Upper lobe of left lung (tissue), 6 donors: ENCODE results near the gene ATP5PO. TPM values are rescaled to one million over a fixed set of nuclear protein-coding genes. Genes with fewer than 3 reads are reported as not detected.
A peak's percentile ranks its signal among the peaks of the same experiment; 100 is the strongest.

Source experiments
- ATAC-seq, 2 donors: fragments of 200-7000 bp; cut with Tn5 transposase; one replicate each; pipeline ENCODE4 v1.9.1; 2022; ENCODE audit warnings: mild to moderate bottlenecking in 2 of 2, moderate library complexity in 2 of 2; ENCODE audit not compliant: low FRiP score in 2 of 2
- DNase-seq, 2 donors: peaks; one replicate each; pipeline ENCODE4 v3.0.0-alpha.2; 2019 to 2020
- H3K27ac ChIP-seq, 4 donors: fragments of 200-600 bp; sonication (generic); one replicate each; pipeline ENCODE4 v1.5.1; 2016 to 2019
- H3K27me3 ChIP-seq, 4 donors: fragments of 200-600 bp; sonication (generic); one replicate each; pipeline ENCODE4 v1.5.1; 2017 to 2019
- H3K36me3 ChIP-seq, 4 donors: fragments of 200-600 bp; sonication (generic); one replicate each; pipeline ENCODE4 v1.5.1; 2016 to 2019
- H3K4me1 ChIP-seq, 4 donors: fragments of 200-600 bp; sonication (generic); one replicate each; pipeline ENCODE4 v1.5.1; 2018 to 2019
- H3K4me3 ChIP-seq, 4 donors: fragments of 200-600 bp; sonication (generic); one replicate each; pipeline ENCODE4 v1.5.1; 2017 to 2019; ENCODE audit warnings: mild to moderate bottlenecking in 2 of 4, moderate library complexity in 1 of 4
- H3K9me3 ChIP-seq, 4 donors: fragments of 200-600 bp; sonication (generic); one replicate each; pipeline ENCODE4 v1.5.1; 2018 to 2019
- CTCF ChIP-seq, 6 experiments: fragments of 450-650 bp in 4 of 6; fragments of 200-600 bp in 2 of 6; sonication (generic) in 2 of 6; IDR thresholded peaks; one replicate each; pipeline ENCODE4 v1.5.1; 2016 to 2019; ENCODE audit warnings: antibody characterized with exemption in 6 of 6
- EP300 ChIP-seq, 4 donors: sonication (generic); formaldehyde crosslinking; IDR thresholded peaks; one replicate each; pipeline ENCODE4 v1.5.1; 2017; ENCODE audit warnings: antibody characterized with exemption in 4 of 4, control low read depth in 2 of 4
- POLR2A ChIP-seq, 4 donors: fragments of 450-650 bp; IDR thresholded peaks; one replicate each; pipeline ENCODE4 v1.5.1; 2016 to 2017; ENCODE audit warnings: antibody characterized with exemption in 4 of 4, mild to moderate bottlenecking in 2 of 4
- POLR2AphosphoS5 ChIP-seq, 2 donors: sonication (generic); formaldehyde crosslinking; IDR thresholded peaks; one replicate each; pipeline ENCODE4 v1.5.1; 2017; ENCODE audit warnings: antibody characterized with exemption in 2 of 2
- WGBS, 2 donors: methylation state at CpG; one replicate each; pipeline ENCODE4 v1.1.5; 2017 to 2018; 5-methylcytosine and 5-hydroxymethylcytosine counted together
- total RNA-seq, 6 donors: library from RNA; depleted of rRNA in 4 of 6; stranded (reverse); fragments of >200 nt in 4 of 6; gene quantifications; one replicate each; pipeline versions ENCODE4 v1.1.0 to v1.2.1, GENCODE V29; 2016 to 2021
- donor health status: DM: no; HTN: no; CAD: no; lungs with moderate emphysema.
- donor health status: DM: no; HTN: yes; CAD: no; lungs with severe emphysema.

Gene ATP5PO
- total RNA-seq, 6 donors from 2014 or later, result 37.7 to 131 (median 102) TPM

DNA sequence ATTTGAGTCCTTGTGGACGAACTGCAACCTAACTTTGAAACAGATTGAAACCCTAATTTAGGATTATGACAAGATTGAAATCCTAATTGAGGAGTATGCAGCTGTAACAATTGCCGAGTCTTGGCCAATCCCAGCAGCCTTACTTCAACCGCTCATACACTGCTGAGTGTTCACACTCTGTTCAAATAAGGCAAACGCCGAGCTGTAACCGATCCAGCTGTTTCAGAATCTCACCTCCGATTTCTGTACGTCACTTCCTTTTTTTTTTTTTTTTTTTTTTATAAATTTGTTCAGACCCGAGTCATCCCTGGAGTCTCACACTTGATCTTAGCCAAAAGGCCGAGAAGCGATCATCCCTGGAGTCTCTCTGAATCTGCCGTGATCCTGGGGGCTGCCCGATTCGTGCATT is 22.3 kb upstream of the ATP5PO start:
- ATAC-seq (peak in 1 of 2 donors; percentile 30), DNase-seq (no peak)
- Histone ChIP-seq H3K4me1 (peaks cover 0 to 18% (median 13%) of the 10 kb centered on the region in 4 donors), H3K36me3 (no peaks in the 10 kb centered on the region), H3K9me3 (no peaks in the 10 kb centered on the region), H3K27me3 (no peaks in the 10 kb centered on the region), H3K27ac (peak overlapping the region in 2 of 4 donors; percentile 67 to 72), H3K4me3 (no peak overlapping the region)
- WGBS, 2 donors, result 75 to 82% methylated on average over 14 of the region's 14 CpGs
- TF ChIP-seq CTCF (IDR thresholded peaks at IDR 0.05) (no peak), POLR2AphosphoS5 (IDR thresholded peaks at IDR 0.05) (peak in 1 of 2 donors; percentile 25), POLR2A (IDR thresholded peaks at IDR 0.05) (peak in 1 of 4 donors; percentile 28), EP300 (IDR thresholded peaks at IDR 0.05) (no peak)

DNA sequence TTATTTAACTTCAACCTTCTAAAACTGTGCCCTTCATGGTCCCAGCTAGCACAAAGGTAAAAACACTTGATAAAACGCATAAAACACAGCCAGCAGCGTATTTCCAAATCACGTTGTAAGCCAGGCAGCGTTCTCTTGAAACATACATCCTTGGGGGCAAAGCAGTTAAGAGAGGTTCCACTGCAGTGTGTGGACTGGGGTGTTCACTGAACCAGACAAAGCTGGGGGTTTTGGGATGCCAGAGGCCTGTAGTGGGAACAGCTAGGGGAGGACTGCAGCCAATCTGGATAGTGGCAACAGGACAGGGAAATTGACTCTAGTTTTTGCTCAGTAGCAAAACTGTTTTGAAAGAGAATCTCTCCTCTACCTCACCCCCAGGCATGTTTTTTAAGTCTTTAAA is 21.5 kb upstream of the ATP5PO start:
- DNase-seq (no peak), ATAC-seq (no peak)
- H3K4me1 ChIP-seq, result peaks cover 4 to 20% (median 16%) of the 10 kb centered on the region in 4 donors
- TF ChIP-seq EP300 (IDR thresholded peaks at IDR 0.05), result no peak
- TF ChIP-seq CTCF (IDR thresholded peaks at IDR 0.05), result no peak
- TF ChIP-seq POLR2A (IDR thresholded peaks at IDR 0.05), result no peak
- no peak for TF ChIP-seq POLR2AphosphoS5 (IDR thresholded peaks at IDR 0.05)
- no peak overlapping the region for H3K4me3 ChIP-seq
- no peaks in the 10 kb centered on the region for H3K36me3 ChIP-seq
- no peaks in the 10 kb centered on the region for H3K27me3 ChIP-seq
- WGBS, 2 donors, result 75 to 89% methylated on average over 4 of the region's 4 CpGs
- H3K27ac ChIP-seq, result peak overlapping the region in 3 of 4 donors; percentile 25 to 72 (median 67)
- H3K9me3 ChIP-seq, result no peaks in the 10 kb centered on the region

- Histone ChIP-seq H3K27ac (peak overlapping the region; percentile 2 to 72 (median 46)), H3K4me3 (no peak overlapping the region), H3K27me3 (no peaks in the 10 kb centered on the region), H3K36me3 (no peaks in the 10 kb centered on the region), H3K4me1 (peaks cover 4 to 21% (median 17%) of the 10 kb centered on the region in 4 donors), H3K9me3 (no peaks in the 10 kb centered on the region)
- DNase-seq (peak in 1 of 2 donors; percentile 76), ATAC-seq (peak; percentile 66 to 72)
- 44 to 65% methylated on average over 4 of the region's 4 CpGs for WGBS, 2 donors
- peak in 1 of 4 donors; percentile 43 for TF ChIP-seq EP300 (IDR thresholded peaks at IDR 0.05)
- TF ChIP-seq POLR2AphosphoS5 (IDR thresholded peaks at IDR 0.05), result no peak
- peak in 2 of 4 donors; percentile 17 to 31 for TF ChIP-seq POLR2A (IDR thresholded peaks at IDR 0.05)
These were observed 20.9 kb upstream of the ATP5PO start for GRCh38 chr21:33936301-33937038.

DNA sequence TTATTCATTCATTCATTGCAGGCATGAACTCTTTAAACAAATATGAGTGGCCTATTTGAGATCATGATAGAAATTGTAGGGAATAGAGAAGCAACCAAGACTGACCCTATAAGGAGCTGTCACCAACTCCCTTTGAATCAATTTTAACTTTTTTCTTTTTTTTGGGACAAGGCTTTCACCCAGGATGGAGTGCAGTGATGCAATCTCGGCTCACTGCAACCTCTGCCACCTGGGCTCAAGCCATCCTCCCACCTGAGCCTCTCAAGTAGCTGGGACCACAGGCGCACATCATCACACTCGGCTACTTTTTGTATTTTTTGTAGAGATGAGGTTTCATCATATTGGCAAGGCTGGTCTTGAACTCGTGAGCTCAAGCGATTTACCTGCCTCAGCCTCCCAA is 17.1 kb upstream of the ATP5PO start:
- H3K4me3 ChIP-seq, result peak overlapping the region in 2 of 4 donors; percentile 39 to 54
- no peaks in the 10 kb centered on the region for H3K36me3 ChIP-seq
- ATAC-seq, result no peak

More for the DNA sequence above, 17.1 kb upstream of the ATP5PO start:
- Histone ChIP-seq H3K27ac (peak overlapping the region in 1 of 4 donors; percentile 77), H3K9me3 (no peaks in the 10 kb centered on the region), H3K27me3 (no peaks in the 10 kb centered on the region), H3K4me1 (peaks cover 4 to 21% (median 17%) of the 10 kb centered on the region in 4 donors)
- DNase-seq, result no peak
- WGBS, 2 donors, result 94 to 96% methylated on average over 5 of the region's 5 CpGs
- TF ChIP-seq CTCF (IDR thresholded peaks at IDR 0.05) (no peak), POLR2A (IDR thresholded peaks at IDR 0.05) (no peak), POLR2AphosphoS5 (IDR thresholded peaks at IDR 0.05) (no peak)
